HG02970 (cell line): Measurements from ENCODE around the gene USP6.
"Not testable (repeated sequence)": the region's sequence is repeated elsewhere in the genome, so short reads cannot be mapped to it uniquely, and the experiment has no call there.

Experiments
- ATAC-seq: cut with Tn5 transposase; IDR thresholded peaks from one replicate; pipeline ENCODE4 v1.9.1; 2021; ENCODE audit warnings: mild to moderate bottlenecking, moderate library complexity, moderate number of reproducible peaks; ENCODE audit not compliant: unreplicated experiment, low FRiP score

Gene USP6

GRCh38 chr17:5115673-5116651, at the start of gene USP6:
USP6 (plus strand) TSS chr17:5116032; CDS start chr17:5130368, 14,336 bp downstream.
- ATAC-seq: no peak

DNA sequence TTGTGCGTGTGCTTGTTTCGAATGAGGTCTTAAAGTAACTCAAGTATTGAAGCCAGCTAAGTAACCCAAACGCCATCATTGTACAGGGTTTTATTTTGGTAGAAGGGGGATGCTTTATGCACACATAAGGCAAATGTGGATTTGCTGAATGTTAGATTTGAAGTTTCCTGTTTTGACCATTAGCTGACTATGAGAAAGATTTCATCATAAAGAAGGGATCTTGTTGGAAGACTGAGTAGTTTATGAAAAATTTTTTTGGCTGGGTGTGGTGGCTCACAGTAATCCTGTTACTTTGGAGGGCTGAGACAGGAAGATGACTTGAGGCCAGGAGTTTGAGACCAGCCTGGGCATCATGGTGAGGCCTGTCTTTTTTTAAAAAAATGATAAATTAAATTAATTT, 47.6 kb upstream of the USP6 start:
- ATAC-seq: no peak

- no peak for ATAC-seq
Measured at GRCh38 chr17:5069724-5070123, 46.1 kb upstream of the USP6 start.

DNA sequence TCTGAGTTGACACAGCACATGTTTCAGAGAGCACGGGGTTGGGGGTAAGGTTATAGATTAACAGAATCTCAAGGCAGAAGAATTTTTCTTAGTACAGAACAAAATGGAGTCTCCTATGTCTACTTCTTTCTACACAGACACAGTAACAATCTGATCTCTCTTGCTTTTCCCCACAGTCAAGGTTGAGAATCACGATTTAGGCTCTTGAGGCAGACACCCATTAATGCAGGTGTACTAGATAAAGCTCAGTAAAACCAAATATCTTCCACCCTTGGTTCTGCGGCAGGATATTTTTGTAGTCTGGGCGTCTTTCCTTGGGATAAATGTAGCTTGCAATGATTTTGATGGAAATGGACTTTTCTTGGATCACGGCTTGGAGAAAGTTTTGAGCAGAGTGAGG, 40.4 kb upstream of the USP6 start:
- not testable (repeated sequence) for ATAC-seq

DNA sequence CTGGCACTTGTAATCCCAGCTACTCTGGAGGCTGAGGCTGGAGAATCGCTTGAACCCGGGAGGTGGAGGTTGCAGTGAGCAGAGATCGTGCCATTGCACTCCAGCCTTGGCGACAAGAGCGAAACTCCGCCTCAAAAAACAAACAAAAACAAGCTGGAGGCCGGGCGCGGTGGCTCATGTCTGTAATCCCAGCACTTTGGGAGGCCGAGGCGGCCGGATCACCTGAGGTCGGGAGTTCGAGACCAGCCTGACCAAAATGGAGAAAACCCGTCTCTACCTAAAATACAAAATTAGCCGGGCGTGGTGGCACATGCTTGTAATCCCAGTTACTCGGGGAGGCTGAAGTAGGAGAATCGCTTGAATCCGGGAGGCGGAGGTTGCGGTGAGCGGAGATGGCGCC, 38.6 kb upstream of the USP6 start:
- not testable (repeated sequence) for ATAC-seq

- ATAC-seq: no peak
Measured at GRCh38 chr17:5077781-5078105, 38.1 kb upstream of the USP6 start.

GRCh38 chr17:5078106-5079028, 37.5 kb upstream of the USP6 start, which contains the start of gene ZFP3:
ZFP3 (plus strand) TSS chr17:5078467; CDS start chr17:5091505, 13,038 bp downstream.
- peak; percentile 78 for ATAC-seq

GRCh38 chr17:5080591-5080990, 35.2 kb upstream of the USP6 start:
- ATAC-seq: no peak

DNA sequence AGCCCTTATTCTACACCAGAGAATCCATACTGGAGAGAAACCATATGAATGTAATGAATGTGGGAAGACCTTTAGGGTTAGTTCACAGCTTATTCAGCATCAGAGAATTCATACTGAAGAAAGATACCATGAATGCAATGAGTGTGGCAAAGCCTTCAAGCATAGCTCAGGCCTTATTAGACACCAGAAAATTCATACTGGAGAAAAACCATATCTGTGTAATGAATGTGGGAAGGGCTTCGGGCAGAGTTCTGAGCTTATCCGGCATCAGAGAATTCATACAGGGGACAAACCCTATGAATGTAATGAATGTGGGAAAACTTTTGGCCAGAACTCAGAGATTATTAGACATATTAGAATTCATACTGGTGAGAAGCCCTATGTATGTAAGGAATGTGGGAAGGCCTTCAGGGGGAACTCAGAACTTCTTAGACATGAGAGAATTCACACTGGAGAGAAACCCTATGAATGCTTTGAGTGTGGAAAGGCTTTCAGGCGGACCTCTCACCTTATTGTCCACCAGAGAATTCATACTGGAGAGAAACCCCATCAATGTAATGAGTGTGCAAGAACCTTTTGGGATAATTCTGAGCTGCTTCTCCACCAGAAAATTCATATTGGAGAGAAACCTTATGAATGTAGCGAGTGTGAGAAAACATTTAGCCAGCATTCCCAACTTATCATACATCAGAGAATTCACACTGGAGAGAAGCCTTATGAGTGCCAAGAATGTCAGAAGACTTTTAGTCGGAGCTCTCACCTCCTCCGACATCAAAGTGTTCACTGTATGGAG, 23.4 kb upstream of the USP6 start:
- no peak for ATAC-seq

DNA sequence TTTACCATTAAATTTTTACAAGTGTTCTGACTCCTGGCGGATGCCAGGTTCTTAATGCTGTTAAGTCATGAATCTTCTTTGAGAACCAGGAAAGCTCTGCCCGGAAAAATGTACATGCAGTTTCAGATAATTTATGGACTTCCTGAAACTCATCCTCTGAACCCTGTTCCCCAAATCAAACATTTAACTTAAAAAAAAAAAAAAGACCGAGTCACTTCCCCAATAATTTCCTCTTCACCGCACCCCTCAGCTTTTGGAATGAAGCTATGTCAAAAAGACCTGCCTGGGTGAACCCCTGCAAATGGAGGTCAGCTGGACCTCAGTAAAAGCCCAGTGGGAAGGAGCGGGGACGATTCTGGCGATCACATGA, 19.1 kb upstream of the USP6 start:
- no peak for ATAC-seq

DNA sequence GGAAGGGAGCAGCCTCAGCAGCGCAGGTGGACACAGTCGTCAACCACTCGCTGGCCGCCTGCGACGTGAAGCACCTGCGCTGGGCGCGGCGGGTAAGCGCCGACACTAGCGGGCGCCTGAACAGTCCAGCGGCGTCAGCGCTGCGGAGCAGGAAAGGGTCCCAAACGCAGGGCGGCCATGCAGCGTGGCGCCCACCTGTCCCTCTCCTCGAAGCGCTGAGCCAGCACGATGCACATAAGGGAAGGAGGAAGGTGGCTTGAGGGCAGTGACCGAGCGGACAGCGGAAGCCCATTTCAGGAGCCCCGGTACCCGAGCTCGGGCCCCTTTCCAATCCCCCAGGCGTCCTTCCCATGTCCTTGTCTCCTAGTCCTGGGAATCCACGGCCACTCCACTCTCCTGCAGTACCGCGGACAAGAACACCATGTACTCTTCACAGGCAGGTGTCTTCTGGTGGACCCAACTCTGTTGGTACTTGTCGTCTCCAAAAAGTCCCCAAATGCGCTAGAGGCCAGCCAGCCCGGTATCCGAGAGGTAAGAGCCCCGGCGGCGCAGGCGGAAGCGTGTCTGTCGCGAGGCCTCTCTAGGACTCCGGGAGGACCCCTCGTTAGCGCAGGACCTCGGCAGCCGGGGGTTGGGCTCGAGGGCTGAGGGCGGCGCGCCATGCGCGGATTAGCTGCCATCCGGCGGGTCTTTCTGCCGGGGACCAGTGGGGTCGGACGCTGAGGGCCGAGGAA, 18.6 kb upstream of the USP6 start:
- no peak for ATAC-seq

GRCh38 chr17:5099271-5099670, 16.6 kb upstream of the USP6 start:
- no peak for ATAC-seq

DNA sequence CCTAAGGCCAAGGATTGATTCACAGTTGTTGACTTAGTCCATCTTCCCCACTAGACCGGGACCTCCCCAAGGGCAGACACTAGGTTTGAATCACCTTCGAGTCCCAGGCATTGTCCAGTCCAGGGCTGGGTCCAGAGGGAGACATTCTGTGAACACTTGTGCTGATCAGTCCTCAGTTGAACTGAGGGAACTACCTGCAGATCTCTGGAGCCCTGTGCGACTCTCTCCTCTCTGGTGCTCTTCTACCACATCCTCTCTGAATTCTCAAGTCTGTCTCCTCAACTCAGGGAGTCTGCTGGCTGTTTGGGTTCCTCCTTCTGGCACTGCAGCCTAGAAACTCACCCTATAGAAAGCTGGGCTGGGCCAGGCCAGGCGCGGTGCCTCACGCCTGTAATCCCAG, 15.0 kb upstream of the USP6 start:
- no peak for ATAC-seq

- ATAC-seq: no peak
Measured at GRCh38 chr17:5110816-5111215, 5.0 kb upstream of the USP6 start.

- ATAC-seq: peak; percentile 87
Measured at GRCh38 chr17:5111402-5112204, 4.2 kb upstream of the USP6 start, which contains the start of gene ZNF232. ZNF232 (minus strand) TSS chr17:5111878; CDS start chr17:5111822, 56 bp downstream.

GRCh38 chr17:5118219-5118618, 2.4 kb downstream of the USP6 start:
- ATAC-seq: no peak

DNA sequence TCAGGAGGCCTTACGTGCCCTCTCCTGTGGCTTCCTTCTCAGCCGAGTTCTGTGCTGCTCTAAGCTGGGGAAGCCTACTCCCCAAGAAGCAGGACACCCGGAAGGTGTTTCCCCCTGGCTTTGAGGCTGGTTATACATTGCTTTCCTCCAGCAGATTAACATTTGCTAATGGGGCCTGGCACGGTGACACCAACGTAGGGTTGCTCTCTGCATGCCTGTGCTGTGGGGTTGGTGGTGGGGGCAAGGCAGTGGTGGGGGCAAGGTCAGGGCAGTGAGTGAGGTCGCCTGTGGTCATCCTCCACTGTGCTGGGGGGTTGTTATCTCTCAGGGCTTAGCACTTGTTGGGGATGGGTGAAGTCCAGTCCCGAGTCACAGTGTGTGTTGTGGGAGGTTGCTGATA, 4.2 kb downstream of the USP6 start:
- ATAC-seq: no peak

DNA sequence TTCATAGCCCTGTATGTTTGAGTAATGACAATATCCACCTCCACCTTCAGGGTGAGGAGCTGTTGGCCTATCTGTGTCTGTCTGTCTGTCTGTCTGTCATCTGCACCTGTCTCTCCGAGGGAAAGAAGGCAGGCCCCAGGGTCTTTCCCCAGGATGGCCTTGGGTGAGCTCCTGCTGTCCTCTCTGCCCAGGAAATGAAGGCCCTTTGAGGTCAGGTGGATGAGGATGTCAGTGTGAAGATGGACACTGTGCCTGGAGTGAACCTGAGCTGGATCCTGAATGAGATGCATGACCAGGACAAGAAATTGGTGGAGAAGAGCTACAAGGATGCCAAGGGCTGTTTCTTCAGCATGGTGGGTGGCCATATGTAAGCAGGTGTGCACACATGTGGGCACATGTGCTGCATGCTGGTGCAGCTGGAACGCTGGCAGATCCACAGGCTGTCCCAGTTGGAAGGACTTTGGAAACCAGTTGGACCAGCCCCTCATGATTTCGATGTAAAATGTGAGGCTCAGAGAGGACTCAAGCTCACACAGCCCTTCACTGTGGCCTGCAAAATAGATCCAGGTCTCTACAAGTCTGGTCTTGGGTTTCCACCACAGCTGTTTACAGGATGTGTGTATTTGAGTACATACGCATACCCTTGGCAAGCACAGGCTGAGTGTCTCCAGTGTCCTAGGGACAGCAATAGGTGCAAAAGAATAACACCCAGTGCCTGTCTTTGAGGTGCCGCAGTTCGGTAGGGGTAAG, 4.8 kb downstream of the USP6 start:
- not testable (repeated sequence) for ATAC-seq
